Natural killer cell (primary cell): ENCODE measurements around the gene SFXN2. TPM values are rescaled to one million over a fixed set of nuclear protein-coding genes. Genes with fewer than 3 reads are reported as not detected.
A peak's percentile ranks its signal among the peaks of the same experiment; 100 is the strongest.

Source experiments
- ATAC-seq, 3 donors: fragments of 150-1000 bp in 2 of 3; fragments of 200-7000 bp in 1 of 3; cut with Tn5 transposase; 1 replicate in 1 of 3; 2 replicates in 2 of 3; pipeline ENCODE4 v1.10.0; 2021; ENCODE audit warnings: mild to moderate bottlenecking in 2 of 3, moderate library complexity in 2 of 3
- DNase-seq, 2 donors: peaks; one replicate each; pipeline versions ENCODE4 v3.0.0 to v3.0.0-alpha.2; 2013 to 2021; ENCODE audit warnings: mixed read lengths in 1 of 2
- H3K27ac ChIP-seq: one replicate; pipeline ENCODE4 v1.5.1; 2013; ENCODE audit warnings: mild to moderate bottlenecking, low read length
- H3K27me3 ChIP-seq: one replicate; pipeline ENCODE4 v1.6.1; 2013; ENCODE audit warnings: low read length; ENCODE audit not compliant: control insufficient read depth, insufficient read depth
- H3K36me3 ChIP-seq: one replicate; pipeline ENCODE4 v1.6.1; 2013; ENCODE audit warnings: low read length; ENCODE audit not compliant: control insufficient read depth, insufficient read depth
- H3K4me1 ChIP-seq: one replicate; pipeline ENCODE4 v1.6.1; 2013; ENCODE audit warnings: low read length; ENCODE audit not compliant: control insufficient read depth, insufficient read depth
- H3K4me3 ChIP-seq: one replicate; pipeline ENCODE4 v1.5.1; 2013; ENCODE audit warnings: low read length
- H3K9me3 ChIP-seq: one replicate; pipeline ENCODE4 v1.6.1; 2013; ENCODE audit warnings: low read length; ENCODE audit not compliant: control insufficient read depth, insufficient read depth
- H3K27ac Mint-ChIP-seq, 2 donors: one replicate each; pipeline ENCODE4 v1.8.0; 2022; ENCODE audit warnings: mild to moderate bottlenecking in 2 of 2, mixed read lengths in 2 of 2, moderate library complexity in 1 of 2
- H3K27me3 Mint-ChIP-seq, 2 donors: one replicate each; pipeline ENCODE4 v1.8.0; 2022; ENCODE audit warnings: low read depth in 2 of 2, mixed read lengths in 2 of 2
- H3K36me3 Mint-ChIP-seq: one replicate; pipeline ENCODE4 v1.8.0; 2022; ENCODE audit warnings: mixed read lengths
- H3K4me1 Mint-ChIP-seq, 2 donors: one replicate each; pipeline ENCODE4 v1.8.0; 2022; ENCODE audit warnings: mixed read lengths in 2 of 2
- H3K4me3 Mint-ChIP-seq: one replicate; pipeline ENCODE4 v1.8.0; 2022; ENCODE audit warnings: mild to moderate bottlenecking, moderate library complexity, mixed read lengths
- H3K9me3 Mint-ChIP-seq, 2 donors: one replicate each; pipeline ENCODE4 v1.8.0; 2022; ENCODE audit warnings: mixed read lengths in 2 of 2
- CTCF ChIP-seq: fragments of 200-600 bp; IDR thresholded peaks from one replicate; pipeline ENCODE4 v1.8.0; 2022; ENCODE audit warnings: antibody characterized with exemption
- WGBS: methylation state at CpG from one replicate; pipeline ENCODE4 v1.1.7; 2013; ENCODE audit warnings: missing lambda C conversion rate; ENCODE audit not compliant: insufficient coverage; 5-methylcytosine and 5-hydroxymethylcytosine counted together
- intact Hi-C: fragments of 100-400 bp; cut with micrococcal nuclease; formaldehyde crosslinking; loops from one replicate; pipeline ENCODE4 v1.14.2; 2022
- total RNA-seq, 4 donors: library from RNA; stranded (reverse); fragments of 120-200 nt in 1 of 4; gene quantifications; one replicate each; pipeline versions ENCODE4 v1.2.3 to v1.2.4, GENCODE V29; 2013 to 2022

The SFXN2 gene
- total RNA-seq, 3 donors from 2014 or later (not counting 1 experiment from before 2014, with no cell fraction given) = 4.8 to 8.0 (median 5.1) TPM

- Histone ChIP-seq H3K4me1 (peaks cover 12% of the 10 kb centered on the region), H3K9me3 (no peaks in the 10 kb centered on the region), H3K4me3 (no peak overlapping the region), H3K27me3 (no peaks in the 10 kb centered on the region), H3K27ac (no peak overlapping the region), H3K36me3 (no peaks in the 10 kb centered on the region)
- peaks cover 2 to 15% of the 10 kb centered on the region in 2 donors for H3K4me1 Mint-ChIP-seq
- no peak overlapping the region for H3K4me3 Mint-ChIP-seq
- H3K27ac Mint-ChIP-seq = peak overlapping the region in 1 of 2 donors; percentile 22
- 91% methylated on average over 9 of the region's 10 CpGs for WGBS
- no peaks in the 10 kb centered on the region for H3K27me3 Mint-ChIP-seq
- H3K9me3 Mint-ChIP-seq = no peaks in the 10 kb centered on the region
- DNase-seq (peak in 1 of 2 donors; percentile 31), ATAC-seq (no peak)
- TF ChIP-seq CTCF = no peak
- H3K36me3 Mint-ChIP-seq = no peaks in the 10 kb centered on the region
- intact Hi-C loops = no loop called here
These were observed 45.9 kb upstream of the SFXN2 start for GRCh38 chr10:102668326-102669107.

GRCh38 chr10:102669206-102670064 lies 45.0 kb upstream of the SFXN2 start:
- Histone ChIP-seq H3K4me3 (no peak overlapping the region), H3K27ac (no peak overlapping the region), H3K4me1 (peaks cover 21% of the 10 kb centered on the region), H3K36me3 (no peaks in the 10 kb centered on the region), H3K27me3 (no peaks in the 10 kb centered on the region), H3K9me3 (no peaks in the 10 kb centered on the region)
- Mint-ChIP-seq H3K9me3 (no peaks in the 10 kb centered on the region), H3K4me3 (no peak overlapping the region), H3K4me1 (peaks cover 11 to 24% of the 10 kb centered on the region in 2 donors), H3K36me3 (no peaks in the 10 kb centered on the region), H3K27ac (peak overlapping the region in 1 of 2 donors; percentile 64), H3K27me3 (no peaks in the 10 kb centered on the region)
- TF ChIP-seq CTCF = peak; percentile 45
- 86% methylated on average over 6 of the region's 7 CpGs for WGBS
- intact Hi-C loops = no loop called here
- peak in 1 of 3 donors; percentile 33 for ATAC-seq
- DNase-seq = peak in 1 of 2 donors; percentile 43

GRCh38 chr10:102670065-102670670 lies 44.3 kb upstream of the SFXN2 start:
- TF ChIP-seq CTCF = peak; percentile 1
- Histone ChIP-seq H3K9me3 (no peaks in the 10 kb centered on the region), H3K27ac (no peak overlapping the region), H3K27me3 (no peaks in the 10 kb centered on the region), H3K4me1 (peaks cover 29% of the 10 kb centered on the region), H3K36me3 (no peaks in the 10 kb centered on the region), H3K4me3 (no peak overlapping the region)
- ATAC-seq (no peak), DNase-seq (no peak)
- Mint-ChIP-seq H3K9me3 (no peaks in the 10 kb centered on the region), H3K36me3 (no peaks in the 10 kb centered on the region), H3K27ac (peak overlapping the region in 1 of 2 donors; percentile 64), H3K4me3 (no peak overlapping the region), H3K27me3 (no peaks in the 10 kb centered on the region), H3K4me1 (peaks cover 18 to 31% of the 10 kb centered on the region in 2 donors)
- intact Hi-C loops = no loop called here
- WGBS = 91% methylated on average over 9 of the region's 9 CpGs
